Liver (tissue), 9 donors: ENCODE data around the gene HSD11B1L. TPM values are rescaled to one million over a fixed set of nuclear protein-coding genes. Genes with fewer than 3 reads are reported as not detected.

Experiments used
- DNase-seq: peaks from one replicate; pipeline ENCODE4 v3.0.0-alpha.2; 2017; ENCODE audit warnings: low spot score
- H3K27ac ChIP-seq, 2 donors: one replicate each; pipeline ENCODE4 v1.7.0; 2013; ENCODE audit warnings: inconsistent platforms in 2 of 2, low read length in 2 of 2, control low read depth in 1 of 2, low read depth in 1 of 2, mild to moderate bottlenecking in 1 of 2
- H3K27me3 ChIP-seq, 4 donors: one replicate each; pipeline versions ENCODE4 v1.6.1 to v1.7.0; 2013; ENCODE audit warnings: low read length in 3 of 4, inconsistent platforms in 1 of 4, mild to moderate bottlenecking in 1 of 4, moderate library complexity in 1 of 4; ENCODE audit not compliant: control insufficient read depth in 4 of 4, insufficient read depth in 4 of 4
- H3K36me3 ChIP-seq, 4 donors: one replicate each; pipeline versions ENCODE4 v1.6.1 to v1.7.0; 2013; ENCODE audit warnings: low read length in 3 of 4, mild to moderate bottlenecking in 3 of 4, low read depth in 1 of 4, moderate library complexity in 1 of 4; ENCODE audit not compliant: control insufficient read depth in 4 of 4, insufficient read depth in 3 of 4
- H3K4me1 ChIP-seq, 4 donors: one replicate each; pipeline versions ENCODE4 v1.6.1 to v1.7.0; 2013; ENCODE audit warnings: low read length in 3 of 4, mild to moderate bottlenecking in 3 of 4, moderate library complexity in 1 of 4; ENCODE audit not compliant: control insufficient read depth in 4 of 4, insufficient read depth in 4 of 4
- H3K4me3 ChIP-seq, 3 donors: one replicate each; pipeline versions ENCODE4 v1.6.1 to v1.7.0; 2013; ENCODE audit warnings: low read length in 3 of 3, control low read depth in 1 of 3, low read depth in 1 of 3, mild to moderate bottlenecking in 1 of 3
- H3K9ac ChIP-seq, 2 donors: one replicate each; pipeline ENCODE4 v1.7.0; 2013; ENCODE audit warnings: low read length in 2 of 2, mild to moderate bottlenecking in 2 of 2, moderate library complexity in 2 of 2, control low read depth in 1 of 2, low read depth in 1 of 2
- H3K9me3 ChIP-seq, 4 donors: one replicate each; pipeline versions ENCODE4 v1.6.1 to v1.7.0; 2013; ENCODE audit warnings: low read length in 3 of 4; ENCODE audit not compliant: control insufficient read depth in 4 of 4
- EGR1 ChIP-seq, 2 donors: IDR thresholded peaks; 2 replicates each; pipeline ENCODE4 v1.6.1; 2016 to 2018; ENCODE audit warnings: antibody characterized with exemption in 2 of 2, low read depth in 2 of 2
- FOXA1 ChIP-seq: IDR thresholded peaks from 2 replicates; pipeline ENCODE4 v1.6.1; 2016; ENCODE audit warnings: antibody characterized with exemption
- FOXA2 ChIP-seq: IDR thresholded peaks from 2 replicates; pipeline ENCODE4 v1.6.1; 2016; ENCODE audit warnings: antibody characterized with exemption
- GABPA ChIP-seq, 2 donors: IDR thresholded peaks in 1 of 2; conservative IDR thresholded peaks in 1 of 2; 2 replicates each; pipeline ENCODE4 v1.6.1; 2016; ENCODE audit warnings: antibody characterized with exemption in 2 of 2, mild to moderate bottlenecking in 1 of 2, moderate library complexity in 1 of 2
- HNF4A ChIP-seq, 2 donors: conservative IDR thresholded peaks; 2 replicates each; pipeline ENCODE4 v1.6.1; 2016; ENCODE audit warnings: antibody characterized with exemption in 2 of 2, mild to moderate bottlenecking in 2 of 2
- JUND ChIP-seq, 2 donors: IDR thresholded peaks; 2 replicates each; pipeline ENCODE4 v1.6.1; 2016; ENCODE audit warnings: antibody characterized with exemption in 2 of 2
- NR2F2 ChIP-seq: IDR thresholded peaks from 2 replicates; pipeline ENCODE4 v1.6.1; 2016; ENCODE audit warnings: antibody characterized with exemption
- RAD21 ChIP-seq, 2 donors: IDR thresholded peaks; 2 replicates each; pipeline ENCODE4 v1.6.1; 2016; ENCODE audit warnings: antibody characterized with exemption in 2 of 2, mild to moderate bottlenecking in 2 of 2
- RXRA ChIP-seq, 2 donors: IDR thresholded peaks; 2 replicates each; pipeline ENCODE4 v1.6.1; 2017 to 2018; ENCODE audit warnings: antibody characterized with exemption in 2 of 2, mild to moderate bottlenecking in 1 of 2
- SP1 ChIP-seq: IDR thresholded peaks from 2 replicates; pipeline ENCODE4 v1.6.1; 2018; ENCODE audit warnings: antibody characterized with exemption, mild to moderate bottlenecking
- TAF1 ChIP-seq: conservative IDR thresholded peaks from 2 replicates; pipeline ENCODE4 v1.6.1; 2016; ENCODE audit warnings: antibody characterized with exemption, mild to moderate bottlenecking
- YY1 ChIP-seq: IDR thresholded peaks from 2 replicates; pipeline ENCODE4 v1.6.1; 2016; ENCODE audit warnings: antibody characterized with exemption, mild to moderate bottlenecking
- WGBS: extraction: QIAGEN DNeasy Blood & Tissue Kit; methylation state at CpG from one replicate; pipeline ENCODE4 v1.1.7; 2013; 5-methylcytosine and 5-hydroxymethylcytosine counted together
- polyA plus RNA-seq, 2 donors: library from polyadenylated mRNA; stranded (reverse) in 1 of 2; unstranded in 1 of 2; fragments of 200-250 nt in 1 of 2; fragments of >200 nt in 1 of 2; fragmentation: Nextera tagmentation in 1 of 2; extraction: Ambion mirVana in 1 of 2; gene quantifications; one replicate each; pipeline versions ENCODE4 v1.2.1 to v1.2.3, GENCODE V29; 2013 to 2015
- total RNA-seq, 2 donors: library from RNA; depleted of rRNA; stranded (reverse); fragments of >200 nt; gene quantifications; one replicate each; pipeline ENCODE4 v1.2.3, GENCODE V29; 2014
- TF ChIP-seq, protein P1 (sequence below): IDR thresholded peaks from 2 replicates; pipeline ENCODE4 v1.6.1; 2016; ENCODE audit warnings: antibody characterized with exemption
- TF ChIP-seq, protein P2 (sequence below): IDR thresholded peaks from 2 replicates; pipeline ENCODE4 v1.6.1; 2016; ENCODE audit warnings: antibody characterized with exemption
- TF ChIP-seq, protein P3 (sequence below): IDR thresholded peaks from 2 replicates; pipeline ENCODE4 v1.6.1; 2016; ENCODE audit warnings: antibody characterized with exemption, mild to moderate bottlenecking
- TF ChIP-seq, protein P4 (sequence below): fragments of 150-350 bp; IDR thresholded peaks from 2 replicates; pipeline ENCODE4 v1.5.1; 2017; ENCODE audit warnings: improper control_type of control experiment, low read depth, low read length; ENCODE audit not compliant: missing input control
- TF ChIP-seq, protein P5 (sequence below): IDR thresholded peaks from 2 replicates; pipeline ENCODE4 v1.6.1; 2016; ENCODE audit warnings: antibody characterized with exemption
- donor health status: healthy.
- donor health status: healthy.
- donor health status: healthy.
- donor health status: healthy.
- donor health status: healthy.

Gene HSD11B1L
- total and polyA plus RNA-seq, 4 donors, result 1.3 to 2.5 (median 1.9) TPM

DNA sequence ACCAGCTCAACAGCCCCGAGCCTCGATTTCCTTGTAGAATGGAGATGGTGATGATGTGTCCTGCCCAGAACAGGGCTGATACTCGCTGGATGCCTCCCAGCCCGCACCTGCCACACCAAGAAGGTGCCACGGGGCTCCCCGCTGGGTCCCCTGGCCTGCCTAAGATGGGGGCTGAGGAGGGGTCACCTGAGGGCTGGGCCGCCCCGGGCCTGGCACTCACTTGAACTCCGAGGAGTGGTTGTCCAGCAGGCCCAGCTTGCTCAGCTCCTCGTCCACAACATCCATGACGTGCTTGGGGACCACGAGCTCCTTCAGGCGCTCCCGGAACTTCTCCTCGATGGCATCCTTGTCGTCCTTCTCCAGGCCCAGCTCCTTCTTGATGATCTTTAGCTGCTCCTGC is 24.7 kb downstream of the HSD11B1L start:
- no peaks in the 10 kb centered on the region for H3K9me3 ChIP-seq
- no peak overlapping the region for H3K27ac ChIP-seq
- no peak for DNase-seq
- TF ChIP-seq HNF4A (conservative IDR thresholded peaks at IDR 0.05), result no peak
- TF ChIP-seq SP1, result no peak
- TF ChIP-seq, protein P1, sequence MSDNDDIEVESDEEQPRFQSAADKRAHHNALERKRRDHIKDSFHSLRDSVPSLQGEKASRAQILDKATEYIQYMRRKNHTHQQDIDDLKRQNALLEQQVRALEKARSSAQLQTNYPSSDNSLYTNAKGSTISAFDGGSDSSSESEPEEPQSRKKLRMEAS, result no peak
- TF ChIP-seq NR2F2, result no peak
- TF ChIP-seq, protein P2, sequence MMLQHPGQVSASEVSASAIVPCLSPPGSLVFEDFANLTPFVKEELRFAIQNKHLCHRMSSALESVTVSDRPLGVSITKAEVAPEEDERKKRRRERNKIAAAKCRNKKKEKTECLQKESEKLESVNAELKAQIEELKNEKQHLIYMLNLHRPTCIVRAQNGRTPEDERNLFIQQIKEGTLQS, result no peak
- TF ChIP-seq RAD21 (IDR thresholded peaks at IDR 0.05), result no peak
- TF ChIP-seq TAF1, result no peak
- TF ChIP-seq JUND (IDR thresholded peaks at IDR 0.05), result no peak
- H3K4me1 ChIP-seq, result no peaks in the 10 kb centered on the region
- no peak overlapping the region for H3K9ac ChIP-seq
- no peaks in the 10 kb centered on the region for H3K27me3 ChIP-seq
- H3K36me3 ChIP-seq, result peaks cover 25 to 59% (median 30%) of the 10 kb centered on the region in 4 donors
- WGBS, result 94% methylated on average over 16 of the region's 16 CpGs
- H3K4me3 ChIP-seq, result no peak overlapping the region

DNA sequence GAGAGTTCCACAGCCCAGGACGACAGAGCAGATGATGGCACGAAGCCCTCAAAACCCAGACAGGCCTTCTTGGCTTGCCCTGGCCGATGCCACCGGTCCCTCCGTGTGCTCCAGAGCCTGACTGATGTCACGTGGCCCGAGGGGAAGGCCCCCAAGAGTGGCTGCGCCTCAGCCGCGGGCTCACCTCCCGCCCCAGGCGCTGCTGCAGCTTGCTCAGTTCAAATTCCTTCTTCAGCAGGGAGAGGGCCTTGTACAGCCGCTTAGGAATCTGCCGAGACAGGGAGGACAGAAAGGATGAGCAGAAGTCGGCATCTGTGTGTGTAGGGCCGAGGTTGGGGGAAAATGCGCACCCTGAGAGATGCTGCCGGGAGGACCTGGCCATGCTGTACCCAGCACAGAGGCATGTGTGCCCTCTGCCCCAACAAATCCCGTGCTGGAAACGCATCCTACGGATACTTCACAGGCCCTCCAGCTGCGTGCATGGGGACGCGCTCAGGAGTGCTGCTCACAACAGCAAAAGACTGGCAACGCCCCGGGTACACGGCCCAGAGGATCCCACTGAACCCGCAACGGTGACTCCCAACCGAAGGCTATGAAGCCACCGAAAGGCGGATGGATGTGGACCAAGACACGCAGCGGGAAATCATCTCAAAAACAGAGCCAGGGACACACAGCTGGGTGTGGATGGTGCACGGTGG is 26.2 kb downstream of the HSD11B1L start:
- H3K27me3 ChIP-seq, result no peaks in the 10 kb centered on the region
- WGBS, result 97% methylated on average over 35 of the region's 35 CpGs
- no peak overlapping the region for H3K4me3 ChIP-seq
- no peaks in the 10 kb centered on the region for H3K4me1 ChIP-seq
- no peak for DNase-seq
- H3K9me3 ChIP-seq, result no peaks in the 10 kb centered on the region
- H3K27ac ChIP-seq, result no peak overlapping the region
- TF ChIP-seq, protein P2, result no peak
- TF ChIP-seq, protein P1, result no peak
- no peak for TF ChIP-seq HNF4A (conservative IDR thresholded peaks at IDR 0.05)
- TF ChIP-seq NR2F2, result no peak
- TF ChIP-seq JUND (IDR thresholded peaks at IDR 0.05), result no peak
- TF ChIP-seq YY1, result no peak
- TF ChIP-seq, protein P3, sequence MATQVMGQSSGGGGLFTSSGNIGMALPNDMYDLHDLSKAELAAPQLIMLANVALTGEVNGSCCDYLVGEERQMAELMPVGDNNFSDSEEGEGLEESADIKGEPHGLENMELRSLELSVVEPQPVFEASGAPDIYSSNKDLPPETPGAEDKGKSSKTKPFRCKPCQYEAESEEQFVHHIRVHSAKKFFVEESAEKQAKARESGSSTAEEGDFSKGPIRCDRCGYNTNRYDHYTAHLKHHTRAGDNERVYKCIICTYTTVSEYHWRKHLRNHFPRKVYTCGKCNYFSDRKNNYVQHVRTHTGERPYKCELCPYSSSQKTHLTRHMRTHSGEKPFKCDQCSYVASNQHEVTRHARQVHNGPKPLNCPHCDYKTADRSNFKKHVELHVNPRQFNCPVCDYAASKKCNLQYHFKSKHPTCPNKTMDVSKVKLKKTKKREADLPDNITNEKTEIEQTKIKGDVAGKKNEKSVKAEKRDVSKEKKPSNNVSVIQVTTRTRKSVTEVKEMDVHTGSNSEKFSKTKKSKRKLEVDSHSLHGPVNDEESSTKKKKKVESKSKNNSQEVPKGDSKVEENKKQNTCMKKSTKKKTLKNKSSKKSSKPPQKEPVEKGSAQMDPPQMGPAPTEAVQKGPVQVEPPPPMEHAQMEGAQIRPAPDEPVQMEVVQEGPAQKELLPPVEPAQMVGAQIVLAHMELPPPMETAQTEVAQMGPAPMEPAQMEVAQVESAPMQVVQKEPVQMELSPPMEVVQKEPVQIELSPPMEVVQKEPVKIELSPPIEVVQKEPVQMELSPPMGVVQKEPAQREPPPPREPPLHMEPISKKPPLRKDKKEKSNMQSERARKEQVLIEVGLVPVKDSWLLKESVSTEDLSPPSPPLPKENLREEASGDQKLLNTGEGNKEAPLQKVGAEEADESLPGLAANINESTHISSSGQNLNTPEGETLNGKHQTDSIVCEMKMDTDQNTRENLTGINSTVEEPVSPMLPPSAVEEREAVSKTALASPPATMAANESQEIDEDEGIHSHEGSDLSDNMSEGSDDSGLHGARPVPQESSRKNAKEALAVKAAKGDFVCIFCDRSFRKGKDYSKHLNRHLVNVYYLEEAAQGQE, result no peak
- TF ChIP-seq RXRA (IDR thresholded peaks at IDR 0.05), result no peak
- TF ChIP-seq SP1, result no peak
- TF ChIP-seq FOXA2, result no peak
- no peak for TF ChIP-seq TAF1
- TF ChIP-seq, protein P4, sequence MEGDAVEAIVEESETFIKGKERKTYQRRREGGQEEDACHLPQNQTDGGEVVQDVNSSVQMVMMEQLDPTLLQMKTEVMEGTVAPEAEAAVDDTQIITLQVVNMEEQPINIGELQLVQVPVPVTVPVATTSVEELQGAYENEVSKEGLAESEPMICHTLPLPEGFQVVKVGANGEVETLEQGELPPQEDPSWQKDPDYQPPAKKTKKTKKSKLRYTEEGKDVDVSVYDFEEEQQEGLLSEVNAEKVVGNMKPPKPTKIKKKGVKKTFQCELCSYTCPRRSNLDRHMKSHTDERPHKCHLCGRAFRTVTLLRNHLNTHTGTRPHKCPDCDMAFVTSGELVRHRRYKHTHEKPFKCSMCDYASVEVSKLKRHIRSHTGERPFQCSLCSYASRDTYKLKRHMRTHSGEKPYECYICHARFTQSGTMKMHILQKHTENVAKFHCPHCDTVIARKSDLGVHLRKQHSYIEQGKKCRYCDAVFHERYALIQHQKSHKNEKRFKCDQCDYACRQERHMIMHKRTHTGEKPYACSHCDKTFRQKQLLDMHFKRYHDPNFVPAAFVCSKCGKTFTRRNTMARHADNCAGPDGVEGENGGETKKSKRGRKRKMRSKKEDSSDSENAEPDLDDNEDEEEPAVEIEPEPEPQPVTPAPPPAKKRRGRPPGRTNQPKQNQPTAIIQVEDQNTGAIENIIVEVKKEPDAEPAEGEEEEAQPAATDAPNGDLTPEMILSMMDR, result no peak
- TF ChIP-seq EGR1 (IDR thresholded peaks at IDR 0.05; ENCODE audit: low read depth in 2 of 2), result no peak
- TF ChIP-seq, protein P5, sequence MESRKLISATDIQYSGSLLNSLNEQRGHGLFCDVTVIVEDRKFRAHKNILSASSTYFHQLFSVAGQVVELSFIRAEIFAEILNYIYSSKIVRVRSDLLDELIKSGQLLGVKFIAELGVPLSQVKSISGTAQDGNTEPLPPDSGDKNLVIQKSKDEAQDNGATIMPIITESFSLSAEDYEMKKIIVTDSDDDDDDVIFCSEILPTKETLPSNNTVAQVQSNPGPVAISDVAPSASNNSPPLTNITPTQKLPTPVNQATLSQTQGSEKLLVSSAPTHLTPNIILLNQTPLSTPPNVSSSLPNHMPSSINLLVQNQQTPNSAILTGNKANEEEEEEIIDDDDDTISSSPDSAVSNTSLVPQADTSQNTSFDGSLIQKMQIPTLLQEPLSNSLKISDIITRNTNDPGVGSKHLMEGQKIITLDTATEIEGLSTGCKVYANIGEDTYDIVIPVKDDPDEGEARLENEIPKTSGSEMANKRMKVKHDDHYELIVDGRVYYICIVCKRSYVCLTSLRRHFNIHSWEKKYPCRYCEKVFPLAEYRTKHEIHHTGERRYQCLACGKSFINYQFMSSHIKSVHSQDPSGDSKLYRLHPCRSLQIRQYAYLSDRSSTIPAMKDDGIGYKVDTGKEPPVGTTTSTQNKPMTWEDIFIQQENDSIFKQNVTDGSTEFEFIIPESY, result no peak
- TF ChIP-seq GABPA (IDR thresholded peaks at IDR 0.05 in 1 of 2, conservative IDR thresholded peaks at IDR 0.05 in 1 of 2), result no peak
- no peak for TF ChIP-seq FOXA1
- H3K9ac ChIP-seq, result no peak overlapping the region
- peaks cover 34 to 71% (median 39%) of the 10 kb centered on the region in 4 donors for H3K36me3 ChIP-seq
